ENCODE results near the gene DPP6.
"Not testable (repeated sequence)": the region's sequence is repeated elsewhere in the genome, so short reads cannot be mapped to it uniquely, and the experiment has no call there.

DNA sequence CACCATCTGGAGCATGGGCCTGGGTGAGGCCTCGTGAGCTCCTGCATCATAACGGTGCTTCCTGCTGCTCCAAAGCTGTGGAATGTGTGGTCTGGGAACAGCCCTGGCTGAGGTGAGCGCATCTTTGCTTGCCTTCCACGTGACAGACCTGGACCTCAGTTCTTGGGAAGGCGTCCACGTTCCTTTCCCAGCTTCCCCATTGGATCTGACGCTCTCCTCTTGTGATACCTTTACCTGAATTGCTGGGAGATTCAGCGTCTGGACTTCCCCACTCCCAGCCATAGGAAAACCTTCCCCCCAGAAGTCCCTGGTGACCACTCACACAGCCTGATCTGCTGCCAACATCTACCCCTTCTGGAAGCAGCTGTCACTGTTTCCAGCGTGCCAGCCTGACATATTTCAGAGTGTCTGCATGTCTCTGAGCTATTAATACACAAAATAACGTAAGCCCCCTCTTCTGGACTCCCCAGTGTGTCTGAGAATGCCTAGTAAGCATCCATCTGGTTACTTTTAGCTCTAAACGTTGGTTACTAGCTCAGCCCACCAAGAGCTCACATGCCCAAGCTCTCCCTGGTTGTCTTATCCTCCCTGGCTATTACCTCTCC, 21.6 kb upstream of the DPP6 start:
- TF ChIP-seq EZH2phosphoT487 (IDR thresholded peaks at IDR 0.05; ENCODE audit: borderline replicate concordance) = not testable (repeated sequence)
- TF ChIP-seq, protein P1, sequence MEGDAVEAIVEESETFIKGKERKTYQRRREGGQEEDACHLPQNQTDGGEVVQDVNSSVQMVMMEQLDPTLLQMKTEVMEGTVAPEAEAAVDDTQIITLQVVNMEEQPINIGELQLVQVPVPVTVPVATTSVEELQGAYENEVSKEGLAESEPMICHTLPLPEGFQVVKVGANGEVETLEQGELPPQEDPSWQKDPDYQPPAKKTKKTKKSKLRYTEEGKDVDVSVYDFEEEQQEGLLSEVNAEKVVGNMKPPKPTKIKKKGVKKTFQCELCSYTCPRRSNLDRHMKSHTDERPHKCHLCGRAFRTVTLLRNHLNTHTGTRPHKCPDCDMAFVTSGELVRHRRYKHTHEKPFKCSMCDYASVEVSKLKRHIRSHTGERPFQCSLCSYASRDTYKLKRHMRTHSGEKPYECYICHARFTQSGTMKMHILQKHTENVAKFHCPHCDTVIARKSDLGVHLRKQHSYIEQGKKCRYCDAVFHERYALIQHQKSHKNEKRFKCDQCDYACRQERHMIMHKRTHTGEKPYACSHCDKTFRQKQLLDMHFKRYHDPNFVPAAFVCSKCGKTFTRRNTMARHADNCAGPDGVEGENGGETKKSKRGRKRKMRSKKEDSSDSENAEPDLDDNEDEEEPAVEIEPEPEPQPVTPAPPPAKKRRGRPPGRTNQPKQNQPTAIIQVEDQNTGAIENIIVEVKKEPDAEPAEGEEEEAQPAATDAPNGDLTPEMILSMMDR (conservative IDR thresholded peaks at IDR 0.05; ENCODE audit: low read length) = not testable (repeated sequence)

All from Loucy (cell line).